ENCODE data around the gene GALNT18.

GALNT18 gene

GRCh38 chr11:11580012-11580411 lies 41.8 kb downstream of the GALNT18 start:
- Histone ChIP-seq H3K27ac (no peak overlapping the region), H3K4me3 (IDR thresholded peaks at IDR 0.05; ENCODE audit: insufficient read depth, low read depth, low read length) (no peak overlapping the region), H3K36me3 (ENCODE audit: insufficient read depth) (no peaks in the 10 kb centered on the region), H2AFZ (ENCODE audit: low read depth) (no peak overlapping the region), H3K4me2 (no peak overlapping the region), H3K4me1 (ENCODE audit: low read depth, poor library complexity, severe bottlenecking) (no peaks in the 10 kb centered on the region), H3K9ac (no peak overlapping the region), H4K20me1 (ENCODE audit: insufficient read depth) (no peaks in the 10 kb centered on the region), H3K79me2 (ENCODE audit: insufficient read depth, low read depth) (0 out of 2 replicates have a peak, but pooled peaks cover 3% of the 10 kb centered on the region), H3K27me3 (ENCODE audit: insufficient read depth, low read depth) (no peaks in the 10 kb centered on the region)
- no peak for TF ChIP-seq CTCF (conservative IDR thresholded peaks at IDR 0.05; ENCODE audit: low read depth, low read length)

GRCh38 chr11:11579012-11579988 lies 42.5 kb downstream of the GALNT18 start:
- H3K9ac ChIP-seq: no peak overlapping the region
- no peaks in the 10 kb centered on the region for H3K27me3 ChIP-seq (ENCODE audit: insufficient read depth, low read depth)
- no peaks in the 10 kb centered on the region for H4K20me1 ChIP-seq (ENCODE audit: insufficient read depth)
- no peak overlapping the region for H2AFZ ChIP-seq (ENCODE audit: low read depth)
- no peaks in the 10 kb centered on the region for H3K36me3 ChIP-seq (ENCODE audit: insufficient read depth)
- H3K27ac ChIP-seq: no peak overlapping the region
- H3K4me3 ChIP-seq (IDR thresholded peaks at IDR 0.05; ENCODE audit: insufficient read depth, low read depth, low read length): no peak overlapping the region
- no peak overlapping the region for H3K4me2 ChIP-seq
- H3K79me2 ChIP-seq (ENCODE audit: insufficient read depth, low read depth): peaks cover 5% of the 10 kb centered on the region; the same call in 1 of the 2 replicates
- no peaks in the 10 kb centered on the region for H3K4me1 ChIP-seq (ENCODE audit: low read depth, poor library complexity, severe bottlenecking)
- no peak for TF ChIP-seq CTCF (conservative IDR thresholded peaks at IDR 0.05; ENCODE audit: low read depth, low read length)

- no peaks in the 10 kb centered on the region for H4K20me1 ChIP-seq (ENCODE audit: insufficient read depth)
- H3K27me3 ChIP-seq (ENCODE audit: insufficient read depth, low read depth): no peaks in the 10 kb centered on the region
- no peak overlapping the region for H3K9ac ChIP-seq
- H3K4me2 ChIP-seq: no peak overlapping the region
- no peaks in the 10 kb centered on the region for H3K36me3 ChIP-seq (ENCODE audit: insufficient read depth)
- no peak overlapping the region for H3K27ac ChIP-seq
- TF ChIP-seq CTCF (conservative IDR thresholded peaks at IDR 0.05; ENCODE audit: low read depth, low read length): no peak
- H3K79me2 ChIP-seq (ENCODE audit: insufficient read depth, low read depth): peaks cover 8% of the 10 kb centered on the region; the same call in 1 of the 2 replicates
- no peak overlapping the region for H3K4me3 ChIP-seq (IDR thresholded peaks at IDR 0.05; ENCODE audit: insufficient read depth, low read depth, low read length)
- H2AFZ ChIP-seq (ENCODE audit: low read depth): no peak overlapping the region
- no peaks in the 10 kb centered on the region for H3K4me1 ChIP-seq (ENCODE audit: low read depth, poor library complexity, severe bottlenecking)
Observed at GRCh38 chr11:11577932-11578911, 43.6 kb downstream of the GALNT18 start.

GRCh38 chr11:11577251-11577855 lies 44.5 kb downstream of the GALNT18 start:
- Histone ChIP-seq H3K4me2 (no peak overlapping the region), H3K9ac (no peak overlapping the region), H3K4me1 (ENCODE audit: low read depth, poor library complexity, severe bottlenecking) (peaks cover 2% of the 10 kb centered on the region), H2AFZ (ENCODE audit: low read depth) (no peak overlapping the region), H3K4me3 (IDR thresholded peaks at IDR 0.05; ENCODE audit: insufficient read depth, low read depth, low read length) (no peak overlapping the region), H4K20me1 (ENCODE audit: insufficient read depth) (no peaks in the 10 kb centered on the region), H3K27ac (no peak overlapping the region), H3K27me3 (ENCODE audit: insufficient read depth, low read depth) (no peaks in the 10 kb centered on the region), H3K36me3 (ENCODE audit: insufficient read depth) (no peaks in the 10 kb centered on the region), H3K79me2 (ENCODE audit: insufficient read depth, low read depth) (peaks cover 8% of the 10 kb centered on the region; the same call in 1 of the 2 replicates)
- no peak for TF ChIP-seq CTCF (conservative IDR thresholded peaks at IDR 0.05; ENCODE audit: low read depth, low read length)

All from KMS-11 (cell line).